ENCODE data around the gene BATF3.
"Not testable (repeated sequence)": the region's sequence is repeated elsewhere in the genome, so short reads cannot be mapped to it uniquely, and the experiment has no call there.

GRCh38 chr1:212658250-212658649, 41.4 kb downstream of the BATF3 start:
- not testable (repeated sequence) for TF ChIP-seq CTCF (IDR thresholded peaks at IDR 0.05; ENCODE audit: low read depth, low read length); EZH2phosphoT487 (IDR thresholded peaks at IDR 0.05; ENCODE audit: low read depth)
